ENCODE data around the gene SRMS.

GRCh38 chr20:63517376-63518309 lies 29.9 kb downstream of the SRMS start:
- TF ChIP-seq TAF1 (IDR thresholded peaks at IDR 0.05; ENCODE audit: low read depth) (no peak), MXI1 (conservative IDR thresholded peaks at IDR 0.05; ENCODE audit: poor library complexity, severe bottlenecking) (no peak), REST (IDR thresholded peaks at IDR 0.05; ENCODE audit: borderline replicate concordance) (no peak), EZH2 (IDR thresholded peaks at IDR 0.05; ENCODE audit: borderline replicate concordance, insufficient read depth, low read length, poor library complexity, severe bottlenecking) (no peak), POLR2AphosphoS5 (IDR thresholded peaks at IDR 0.05) (no peak)
- TF ChIP-seq, protein P1, sequence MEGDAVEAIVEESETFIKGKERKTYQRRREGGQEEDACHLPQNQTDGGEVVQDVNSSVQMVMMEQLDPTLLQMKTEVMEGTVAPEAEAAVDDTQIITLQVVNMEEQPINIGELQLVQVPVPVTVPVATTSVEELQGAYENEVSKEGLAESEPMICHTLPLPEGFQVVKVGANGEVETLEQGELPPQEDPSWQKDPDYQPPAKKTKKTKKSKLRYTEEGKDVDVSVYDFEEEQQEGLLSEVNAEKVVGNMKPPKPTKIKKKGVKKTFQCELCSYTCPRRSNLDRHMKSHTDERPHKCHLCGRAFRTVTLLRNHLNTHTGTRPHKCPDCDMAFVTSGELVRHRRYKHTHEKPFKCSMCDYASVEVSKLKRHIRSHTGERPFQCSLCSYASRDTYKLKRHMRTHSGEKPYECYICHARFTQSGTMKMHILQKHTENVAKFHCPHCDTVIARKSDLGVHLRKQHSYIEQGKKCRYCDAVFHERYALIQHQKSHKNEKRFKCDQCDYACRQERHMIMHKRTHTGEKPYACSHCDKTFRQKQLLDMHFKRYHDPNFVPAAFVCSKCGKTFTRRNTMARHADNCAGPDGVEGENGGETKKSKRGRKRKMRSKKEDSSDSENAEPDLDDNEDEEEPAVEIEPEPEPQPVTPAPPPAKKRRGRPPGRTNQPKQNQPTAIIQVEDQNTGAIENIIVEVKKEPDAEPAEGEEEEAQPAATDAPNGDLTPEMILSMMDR (IDR thresholded peaks at IDR 0.05; ENCODE audit: poor library complexity, severe bottlenecking), result no peak

Data from neural cell (in vitro differentiated cells).